ENCODE data around the gene NMNAT1. TPM values are rescaled to one million over a fixed set of nuclear protein-coding genes. Genes with fewer than 3 reads are reported as not detected.

The NMNAT1 gene
- total and polyA plus RNA-seq, 2 of the 8 experiments (the other 6 are each of a cell fraction or from before 2014, with no cell fraction given): 2.0 to 2.5 TPM

DNA sequence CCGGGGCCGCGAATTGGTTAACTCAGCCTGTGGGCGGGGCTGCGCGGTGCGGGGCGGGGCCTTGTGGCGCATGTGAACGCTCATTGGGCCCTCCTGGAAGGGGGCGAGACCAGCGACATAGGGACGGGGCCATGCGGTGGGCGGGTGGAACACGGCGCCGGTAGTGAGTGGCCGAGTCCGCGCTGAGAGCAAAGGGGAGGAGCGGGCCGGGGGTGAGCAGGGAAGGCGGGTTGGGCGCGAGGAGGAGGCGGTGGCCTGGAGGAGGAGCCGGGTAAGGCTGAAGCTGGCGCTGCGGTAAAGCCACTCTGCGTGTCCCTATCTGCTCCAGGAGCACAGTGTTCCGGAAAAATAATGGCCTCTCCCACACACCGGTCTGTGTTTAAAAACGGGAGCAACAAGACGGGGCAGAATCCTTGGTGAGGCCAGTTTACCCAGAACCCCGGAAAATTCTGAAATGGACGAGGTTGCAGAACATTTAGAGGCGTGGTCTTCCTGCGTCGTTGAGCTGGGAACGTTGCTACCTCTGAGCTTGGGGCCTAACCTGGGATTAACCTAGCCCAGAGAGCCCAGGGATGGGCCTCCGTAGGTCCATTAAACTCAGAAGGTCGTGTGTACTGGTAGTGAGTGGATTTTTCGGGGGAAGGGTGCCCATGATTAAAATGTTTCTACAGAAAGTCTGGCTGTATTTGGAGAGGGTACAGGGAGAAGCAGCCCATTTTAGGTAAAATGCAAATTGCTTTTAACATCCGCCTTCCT is 32.7 kb upstream of the NMNAT1 start (continued):
- TF ChIP-seq SIX5 (IDR thresholded peaks at IDR 0.05; ENCODE audit: low read depth, low read length): no peak
- TF ChIP-seq SIN3A (conservative IDR thresholded peaks at IDR 0.05 in 1 of 2, IDR thresholded peaks at IDR 0.05 in 1 of 2; ENCODE audit: low read depth in 1 of 2, low read length in 2 of 2): peak in 1 of 2 experiments; percentile 39; a peak in 1 of 4 replicates
- no peak for TF ChIP-seq EZH2 (IDR thresholded peaks at IDR 0.05; ENCODE audit: low read depth, low read length, severe bottlenecking)
- TF ChIP-seq POU5F1 (IDR thresholded peaks at IDR 0.05; ENCODE audit: low read depth, low read length): no peak
- TF ChIP-seq TBP (IDR thresholded peaks at IDR 0.05; ENCODE audit: low read depth, low read length): peak; percentile 58; the same call in 1 of the 2 replicates
- TF ChIP-seq GABPA (IDR thresholded peaks at IDR 0.05; ENCODE audit: borderline replicate concordance, insufficient read depth, low read length): no peak
- TF ChIP-seq CHD1 (IDR thresholded peaks at IDR 0.05; ENCODE audit: low read depth, low read length): no peak
- no peak for TF ChIP-seq CEBPB (IDR thresholded peaks at IDR 0.05; ENCODE audit: low read depth, low read length)
- TF ChIP-seq PHF8 (conservative IDR thresholded peaks at IDR 0.05; ENCODE audit: low read depth, low read length): peak; percentile 57
- TF ChIP-seq CBX5 (IDR thresholded peaks at IDR 0.05; ENCODE audit: low read depth, low read length): no peak
- TF ChIP-seq CREB1 (IDR thresholded peaks at IDR 0.05): peak; percentile 36; the same call in 1 of the 2 replicates
- TF ChIP-seq, protein P1, sequence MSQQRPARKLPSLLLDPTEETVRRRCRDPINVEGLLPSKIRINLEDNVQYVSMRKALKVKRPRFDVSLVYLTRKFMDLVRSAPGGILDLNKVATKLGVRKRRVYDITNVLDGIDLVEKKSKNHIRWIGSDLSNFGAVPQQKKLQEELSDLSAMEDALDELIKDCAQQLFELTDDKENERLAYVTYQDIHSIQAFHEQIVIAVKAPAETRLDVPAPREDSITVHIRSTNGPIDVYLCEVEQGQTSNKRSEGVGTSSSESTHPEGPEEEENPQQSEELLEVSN (IDR thresholded peaks at IDR 0.05): no peak
- no peak for TF ChIP-seq BRCA1 (IDR thresholded peaks at IDR 0.05; ENCODE audit: low read depth, low read length)
- no peak for TF ChIP-seq NANOG (IDR thresholded peaks at IDR 0.05; ENCODE audit: insufficient read depth, low read depth, low read length, poor library complexity, severe bottlenecking)
- TF ChIP-seq TEAD4 (IDR thresholded peaks at IDR 0.05; ENCODE audit: low read depth, low read length): no peak
- no peak for TF ChIP-seq CTBP2 (IDR thresholded peaks at IDR 0.05; ENCODE audit: borderline replicate concordance, insufficient read depth, insufficient read length, low read length)
- no peak for TF ChIP-seq ZNF274 (IDR thresholded peaks at IDR 0.05; ENCODE audit: borderline replicate concordance, extremely low read depth, low read length)
- TF ChIP-seq FOSL1 (IDR thresholded peaks at IDR 0.05; ENCODE audit: insufficient read depth, low read depth, low read length): no peak
- peak; percentile 56; the same call in 1 of the 2 replicates for TF ChIP-seq SRF (IDR thresholded peaks at IDR 0.05; ENCODE audit: low read depth, low read length)
- TF ChIP-seq CBX8 (IDR thresholded peaks at IDR 0.05; ENCODE audit: borderline replicate concordance, low read depth, low read length): no peak
- TF ChIP-seq RBBP5 (IDR thresholded peaks at IDR 0.05; ENCODE audit: borderline replicate concordance, low read depth, low read length): no peak
- no peak for TF ChIP-seq EP300 (IDR thresholded peaks at IDR 0.05; ENCODE audit: borderline replicate concordance in 1 of 2, low read depth in 2 of 2, low read length in 2 of 2)
- TF ChIP-seq KDM1A (IDR thresholded peaks at IDR 0.05; ENCODE audit: borderline replicate concordance, low read length): peak; percentile 9; the same call in 1 of the 2 replicates

Measured in H1 (cell line).